ENCODE measurements around the gene LYAR. TPM values are rescaled to one million over a fixed set of nuclear protein-coding genes. Genes with fewer than 3 reads are reported as not detected.

The LYAR gene
- polyA plus RNA-seq, 4 donors, result 18.7 to 19.4 (median 19.0) TPM

GRCh38 chr4:4225915-4226605 lies 63.9 kb downstream of the LYAR start:
- no peak for DNase-seq (ENCODE audit: low read depth in 4 of 4, low spot score in 3 of 4)

Other genes starting within 250 kb of the LYAR start
- gene OTOP1, start 63.2 kb downstream of the LYAR start, polyA plus RNA-seq (ENCODE audit: insufficient read length in 4 of 4), result under 1 TPM in 1 of 4 donors, not detected in 3; 0.05 TPM
- gene TMEM128, start 41.9 kb downstream of the LYAR start, polyA plus RNA-seq (ENCODE audit: insufficient read length in 4 of 4), result 10 to 100 TPM; 49.3 to 63.1 (median 51.6) TPM
- 10 to 100 TPM in 3 of 4 donors, 1 to 10 TPM in 1; 8.6 to 12.9 (median 10.4) TPM for gene ZBTB49, start 97 bp upstream of the LYAR start, polyA plus RNA-seq (ENCODE audit: insufficient read length in 4 of 4)
- gene NSG1, start 96.9 kb upstream of the LYAR start, polyA plus RNA-seq (ENCODE audit: insufficient read length in 4 of 4), result 1 to 10 TPM; 4.3 to 6.6 (median 5.1) TPM